Motor neuron (in vitro differentiated cells): ENCODE measurements around the gene UNKL. TPM values are rescaled to one million over a fixed set of nuclear protein-coding genes. Genes with fewer than 3 reads are reported as not detected.

Source experiments
- ATAC-seq, 8 experiments: fragments of 200-7000 bp; cut with Tn5 transposase; replicated peaks in 6 of 8; 2 replicates each; pipeline ENCODE4 v1.8.0; 2021; ENCODE audit warnings: mild to moderate bottlenecking in 8 of 8, moderate library complexity in 8 of 8
- H3K27ac ChIP-seq, 2 donors: fragments of 250-450 bp; sonication (Bioruptor Pico); 2 replicates each; pipeline ENCODE4 v1.9.0; 2021; ENCODE audit warnings: antibody characterized with exemption in 2 of 2, mild to moderate bottlenecking in 2 of 2, moderate library complexity in 1 of 2
- H3K4me1 ChIP-seq, 2 donors: fragments of 250-450 bp; sonication (Bioruptor Pico); replicated peaks in 1 of 2; 2 replicates each; pipeline ENCODE4 v1.6.1; 2021; ENCODE audit warnings: antibody characterized with exemption in 2 of 2, mild to moderate bottlenecking in 2 of 2, moderate library complexity in 1 of 2
- H3K4me3 ChIP-seq, 5 donors: fragments of 250-450 bp; sonication (Bioruptor Pico); 2 replicates each; pipeline ENCODE4 v1.9.0; 2021; ENCODE audit warnings: antibody characterized with exemption in 5 of 5, mild to moderate bottlenecking in 5 of 5, moderate library complexity in 4 of 5
- WGBS, 10 experiments: fragments of 450-650 bp; shearing (Covaris generic); methylation state at CpG; one replicate each; pipeline ENCODE4 v1.0.0; 2022; 5-methylcytosine and 5-hydroxymethylcytosine counted together
- in situ Hi-C, 9 experiments: fragments of 400-800 bp; cut with MboI; loops; one replicate each; pipeline ENCODE4 v1.15.0; 2021; ENCODE audit warnings: low sequenced_read_pairs in 9 of 9, low pct_unique_long_range_greater_than_20kb in 2 of 9; ENCODE audit not compliant: unreplicated experiment in 9 of 9
- total RNA-seq, 8 experiments: library from RNA; unstranded; fragments of 300-600 nt; gene quantifications; 2 replicates each; pipeline versions ENCODE4 v1.2.3 to v1.2.4, GENCODE V29; 2022

The UNKL gene
- total RNA-seq, 8 experiments from 2014 or later, result 4.0 to 34.7 (median 8.5) TPM

GRCh38 chr16:1451702-1452392 lies 37.3 kb upstream of the UNKL start:
- no peak overlapping the region for H3K27ac ChIP-seq
- no CpG with 5 or more reads among the region's 34 CpGs for WGBS, 10 experiments
- H3K4me1 ChIP-seq, result no peaks in the 10 kb centered on the region
- in situ Hi-C loops, result no loop called here
- peak in 3 of 8 experiments; percentile 7 to 14 (median 10) for ATAC-seq
- H3K4me3 ChIP-seq, result no peak overlapping the region

GRCh38 chr16:1450841-1451240 lies 36.3 kb upstream of the UNKL start:
- in situ Hi-C loops, result no loop called here
- Histone ChIP-seq H3K4me1 (no peaks in the 10 kb centered on the region), H3K27ac (no peak overlapping the region), H3K4me3 (no peak overlapping the region)
- 92 to 95% methylated on average over 4 to 5 of the region's 21 CpGs; no CpG with 5 or more reads in 8 of the 10 experiments for WGBS, 10 experiments
- ATAC-seq, result no peak

GRCh38 chr16:1450218-1450617 lies 35.7 kb upstream of the UNKL start:
- Histone ChIP-seq H3K4me1 (no peaks in the 10 kb centered on the region), H3K4me3 (no peak overlapping the region), H3K27ac (no peak overlapping the region)
- ATAC-seq, result no peak
- in situ Hi-C loops, result no loop called here
- WGBS, 10 experiments, result 93% methylated on average over 3 to 16 of the region's 29 CpGs; no CpG with 5 or more reads in 8 of the 10 experiments

- Histone ChIP-seq H3K27ac (no peak overlapping the region), H3K4me1 (no peaks in the 10 kb centered on the region), H3K4me3 (no peak overlapping the region)
- WGBS, 10 experiments, result 80 to 100% (median 99%) methylated on average over 1 to 7 of the region's 25 CpGs; no CpG with 5 or more reads in 4 of the 10 experiments
- in situ Hi-C loops, result no loop called here
- no peak for ATAC-seq
These were observed 34.8 kb upstream of the UNKL start for GRCh38 chr16:1449201-1449788.

GRCh38 chr16:1448536-1449116 lies 34.1 kb upstream of the UNKL start:
- Histone ChIP-seq H3K4me3 (no peak overlapping the region), H3K27ac (no peak overlapping the region), H3K4me1 (no peaks in the 10 kb centered on the region)
- in situ Hi-C loops, result no loop called here
- ATAC-seq, result peak in 2 of 8 experiments; percentile 22 to 30
- 96 to 100% (median 100%) methylated on average over 1 to 5 of the region's 30 CpGs; no CpG with 5 or more reads in 6 of the 10 experiments for WGBS, 10 experiments

- in situ Hi-C loops, result no loop called here
- no peaks in the 10 kb centered on the region for H3K4me1 ChIP-seq
- no peak overlapping the region for H3K4me3 ChIP-seq
- ATAC-seq, result no peak
- no CpG with 5 or more reads among the region's 11 CpGs for WGBS, 10 experiments
- no peak overlapping the region for H3K27ac ChIP-seq
These were observed 33.5 kb upstream of the UNKL start for GRCh38 chr16:1447965-1448364.

- no peak for ATAC-seq
- WGBS, 10 experiments, result 40 to 100% (median 100%) methylated on average over 1 to 7 of the region's 41 CpGs; no CpG with 5 or more reads in 5 of the 10 experiments
- in situ Hi-C loops, result no loop called here
- Histone ChIP-seq H3K4me3 (no peak overlapping the region), H3K4me1 (no peaks in the 10 kb centered on the region), H3K27ac (no peak overlapping the region)
These were observed 32.0 kb upstream of the UNKL start for GRCh38 chr16:1446296-1447080.

GRCh38 chr16:1445518-1446203 lies 31.2 kb upstream of the UNKL start:
- no peaks in the 10 kb centered on the region for H3K4me1 ChIP-seq
- WGBS, 10 experiments, result 60 to 100% (median 100%) methylated on average over 1 to 2 of the region's 25 CpGs; no CpG with 5 or more reads in 7 of the 10 experiments
- ATAC-seq, result no peak
- in situ Hi-C loops, result no loop called here
- H3K27ac ChIP-seq, result no peak overlapping the region
- H3K4me3 ChIP-seq, result no peak overlapping the region

- WGBS, 10 experiments, result 93 to 100% methylated on average over 1 to 5 of the region's 48 CpGs; no CpG with 5 or more reads in 8 of the 10 experiments
- Histone ChIP-seq H3K4me3 (no peak overlapping the region), H3K4me1 (no peaks in the 10 kb centered on the region), H3K27ac (no peak overlapping the region)
- in situ Hi-C loops, result no loop called here
- ATAC-seq, result no peak
These were observed 30.4 kb upstream of the UNKL start for GRCh38 chr16:1444730-1445517.

- no peak within 1 kb of the TSS for H3K27ac ChIP-seq
- no peak within 1 kb of the TSS for H3K4me3 ChIP-seq
- peak in 4 of 8 experiments; percentile 11 to 15 (median 12) for ATAC-seq
- in situ Hi-C loops, result no loop called here
- WGBS, 10 experiments, result 0 to 100% (median 90%) methylated on average over 1 to 3 of the region's 27 CpGs; no CpG with 5 or more reads in 6 of the 10 experiments
- no peaks in the 10 kb centered on the region for H3K4me1 ChIP-seq
These were observed 29.7 kb upstream of the UNKL start, which contains the start of gene CCDC154 for GRCh38 chr16:1443980-1444729. CCDC154 (minus strand) TSS chr16:1444556; CDS start chr16:1444322, 234 bp downstream.

GRCh38 chr16:1443403-1443973 lies 29.0 kb upstream of the UNKL start:
- WGBS, 10 experiments, result 71 to 97% (median 80%) methylated on average over 2 to 9 of the region's 38 CpGs; no CpG with 5 or more reads in 7 of the 10 experiments
- in situ Hi-C loops, result no loop called here
- no peak overlapping the region for H3K4me3 ChIP-seq
- peak in 4 of 8 experiments; percentile 3 to 22 (median 8) for ATAC-seq
- H3K4me1 ChIP-seq, result no peaks in the 10 kb centered on the region
- H3K27ac ChIP-seq, result no peak overlapping the region
